HT-29 (cell line): ENCODE measurements around the gene SATB1. TPM values are rescaled to one million over a fixed set of nuclear protein-coding genes. Genes with fewer than 3 reads are reported as not detected.

ENCODE experiments used
- DNase-seq: peaks from one replicate; pipeline ENCODE4 v3.0.0-alpha.2; 2015; ENCODE audit warnings: low spot score
- total RNA-seq: library from RNA; depleted of rRNA; stranded (reverse); fragments of >200 nt; shearing (Covaris generic); gene quantifications from 2 replicates; pipeline ENCODE4 v1.2.3, GENCODE V29; 2014

Gene SATB1
- total RNA-seq, 1 experiment from 2014 or later: 12.6 TPM

GRCh38 chr3:18431266-18431665 lies 6.1 kb upstream of the SATB1 start:
- no peak for DNase-seq

- no peak for DNase-seq
These were observed 4.0 kb upstream of the SATB1 start for GRCh38 chr3:18428991-18429745.

- no peak for DNase-seq
These were observed 2.9 kb upstream of the SATB1 start for GRCh38 chr3:18428036-18428435.

- no peak for DNase-seq
These were observed 1.6 kb upstream of the SATB1 start for GRCh38 chr3:18426597-18427193.

- DNase-seq: peak; percentile 52
These were observed 610 bp upstream of the SATB1 start for GRCh38 chr3:18425641-18426257.

- DNase-seq: no peak
These were observed 868 bp downstream of the SATB1 start for GRCh38 chr3:18424213-18424728.

GRCh38 chr3:18423401-18424212 lies 1.5 kb downstream of the SATB1 start:
- DNase-seq: peak; percentile 31

GRCh38 chr3:18422972-18423371 lies 2.2 kb downstream of the SATB1 start:
- no peak for DNase-seq

- DNase-seq: no peak
These were observed 4.6 kb downstream of the SATB1 start for GRCh38 chr3:18420555-18420954.

- no peak for DNase-seq
These were observed 5.9 kb downstream of the SATB1 start for GRCh38 chr3:18419232-18419631.

GRCh38 chr3:18417904-18418572 lies 7.1 kb downstream of the SATB1 start:
- DNase-seq: no peak

GRCh38 chr3:18416332-18416731 lies 8.8 kb downstream of the SATB1 start:
- no peak for DNase-seq

GRCh38 chr3:18415839-18416238 lies 9.3 kb downstream of the SATB1 start:
- no peak for DNase-seq

GRCh38 chr3:18415167-18415566 lies 10.0 kb downstream of the SATB1 start:
- no peak for DNase-seq

- no peak for DNase-seq
These were observed 12.5 kb downstream of the SATB1 start for GRCh38 chr3:18412684-18413083.

GRCh38 chr3:18411541-18411940 lies 13.6 kb downstream of the SATB1 start:
- no peak for DNase-seq

- no peak for DNase-seq
These were observed 14.9 kb downstream of the SATB1 start for GRCh38 chr3:18410205-18410604.

GRCh38 chr3:18409266-18409665 lies 15.9 kb downstream of the SATB1 start:
- no peak for DNase-seq

GRCh38 chr3:18405141-18405540 lies 20.0 kb downstream of the SATB1 start:
- no peak for DNase-seq

- no peak for DNase-seq
These were observed 22.1 kb downstream of the SATB1 start for GRCh38 chr3:18403061-18403460.

GRCh38 chr3:18402239-18402799 lies 22.8 kb downstream of the SATB1 start:
- DNase-seq: no peak
